WTC11 (cell line): ENCODE measurements around the gene DNM3.

Experiments used
- GABPB1 ChIP-seq: sonication (generic); formaldehyde crosslinking; IDR thresholded peaks from 2 replicates; pipeline ENCODE4 v1.8.1; 2023; ENCODE audit warnings: mild to moderate bottlenecking, missing genetic modification reagents
- IRF2 ChIP-seq: sonication (generic); formaldehyde crosslinking; IDR thresholded peaks from 2 replicates; pipeline ENCODE4 v1.8.0; 2022; ENCODE audit warnings: low read depth, missing genetic modification reagents, borderline replicate concordance
- NR2C2 ChIP-seq: sonication (generic); formaldehyde crosslinking; IDR thresholded peaks from 2 replicates; pipeline ENCODE4 v1.8.0; 2022; ENCODE audit warnings: mild to moderate bottlenecking, missing genetic modification reagents
- NR3C1 ChIP-seq: sonication (generic); formaldehyde crosslinking; conservative IDR thresholded peaks from 2 replicates; pipeline ENCODE4 v1.8.1; 2023; ENCODE audit warnings: low read depth, mild to moderate bottlenecking, missing genetic modification reagents
- TF ChIP-seq, protein P1 (sequence below): fragments of 200-600 bp; IDR thresholded peaks from 2 replicates; pipeline ENCODE4 v1.8.0; 2022; ENCODE audit warnings: antibody characterized with exemption
- TF ChIP-seq, protein P2 (sequence below): fragments of 250-450 bp; sonication (Bioruptor Pico); IDR thresholded peaks from 2 replicates; pipeline ENCODE4 v1.9.0; 2021; ENCODE audit warnings: mild to moderate bottlenecking
- TF ChIP-seq, protein P3 (sequence below): sonication (generic); formaldehyde crosslinking; conservative IDR thresholded peaks from 2 replicates; pipeline ENCODE4 v1.8.1; 2022; ENCODE audit warnings: mild to moderate bottlenecking, missing genetic modification reagents
- TF ChIP-seq, protein P4 (sequence below): sonication (generic); formaldehyde crosslinking; IDR thresholded peaks from 2 replicates; pipeline ENCODE4 v1.8.0; 2023; ENCODE audit warnings: mild to moderate bottlenecking, missing genetic modification reagents

DNA sequence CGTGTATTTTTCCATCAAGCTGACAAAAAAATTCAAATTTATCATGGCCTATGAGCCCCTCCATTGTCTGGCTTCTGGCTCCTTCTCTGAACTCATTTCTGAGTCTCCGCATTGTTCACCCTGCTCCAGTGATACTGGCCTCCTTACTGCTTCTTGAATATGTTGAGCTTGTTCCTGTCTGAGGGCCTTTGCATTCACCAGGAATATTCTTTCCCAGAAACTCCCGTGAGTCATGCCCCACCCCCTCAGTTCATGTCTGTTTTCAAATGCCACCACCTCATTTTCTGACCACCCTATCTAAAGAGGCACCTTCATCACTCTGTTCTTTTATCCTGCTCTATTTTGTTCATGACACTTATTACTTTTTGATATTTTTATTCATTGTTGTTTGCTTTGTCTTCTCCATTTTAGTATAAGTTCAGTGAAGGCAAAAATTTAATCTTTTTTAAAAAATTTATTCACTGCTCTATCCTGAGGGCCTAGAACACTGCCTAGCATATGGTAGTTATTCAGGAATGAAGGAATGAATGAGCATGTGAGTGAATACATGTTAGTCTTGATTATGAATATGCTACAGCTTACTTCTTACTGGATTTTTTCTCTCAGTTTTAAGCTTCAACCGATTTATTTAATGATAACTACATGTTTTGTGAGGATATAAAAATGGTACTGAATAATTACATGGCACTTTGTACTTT lies 438.8 kb downstream of the DNM3 start:
- TF ChIP-seq, protein P1, sequence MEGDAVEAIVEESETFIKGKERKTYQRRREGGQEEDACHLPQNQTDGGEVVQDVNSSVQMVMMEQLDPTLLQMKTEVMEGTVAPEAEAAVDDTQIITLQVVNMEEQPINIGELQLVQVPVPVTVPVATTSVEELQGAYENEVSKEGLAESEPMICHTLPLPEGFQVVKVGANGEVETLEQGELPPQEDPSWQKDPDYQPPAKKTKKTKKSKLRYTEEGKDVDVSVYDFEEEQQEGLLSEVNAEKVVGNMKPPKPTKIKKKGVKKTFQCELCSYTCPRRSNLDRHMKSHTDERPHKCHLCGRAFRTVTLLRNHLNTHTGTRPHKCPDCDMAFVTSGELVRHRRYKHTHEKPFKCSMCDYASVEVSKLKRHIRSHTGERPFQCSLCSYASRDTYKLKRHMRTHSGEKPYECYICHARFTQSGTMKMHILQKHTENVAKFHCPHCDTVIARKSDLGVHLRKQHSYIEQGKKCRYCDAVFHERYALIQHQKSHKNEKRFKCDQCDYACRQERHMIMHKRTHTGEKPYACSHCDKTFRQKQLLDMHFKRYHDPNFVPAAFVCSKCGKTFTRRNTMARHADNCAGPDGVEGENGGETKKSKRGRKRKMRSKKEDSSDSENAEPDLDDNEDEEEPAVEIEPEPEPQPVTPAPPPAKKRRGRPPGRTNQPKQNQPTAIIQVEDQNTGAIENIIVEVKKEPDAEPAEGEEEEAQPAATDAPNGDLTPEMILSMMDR = no peak
- TF ChIP-seq NR3C1 (CRISPR knock-in tag) (no peak), IRF2 (CRISPR knock-in tag) (no peak), NR2C2 (CRISPR knock-in tag) (no peak), GABPB1 (CRISPR knock-in tag) (no peak)
- TF ChIP-seq, protein P2, sequence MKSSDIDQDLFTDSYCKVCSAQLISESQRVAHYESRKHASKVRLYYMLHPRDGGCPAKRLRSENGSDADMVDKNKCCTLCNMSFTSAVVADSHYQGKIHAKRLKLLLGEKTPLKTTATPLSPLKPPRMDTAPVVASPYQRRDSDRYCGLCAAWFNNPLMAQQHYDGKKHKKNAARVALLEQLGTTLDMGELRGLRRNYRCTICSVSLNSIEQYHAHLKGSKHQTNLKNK (CRISPR knock-in tag) = no peak
- TF ChIP-seq, protein P3, sequence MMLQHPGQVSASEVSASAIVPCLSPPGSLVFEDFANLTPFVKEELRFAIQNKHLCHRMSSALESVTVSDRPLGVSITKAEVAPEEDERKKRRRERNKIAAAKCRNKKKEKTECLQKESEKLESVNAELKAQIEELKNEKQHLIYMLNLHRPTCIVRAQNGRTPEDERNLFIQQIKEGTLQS (CRISPR knock-in tag) = no peak
- TF ChIP-seq, protein P4, sequence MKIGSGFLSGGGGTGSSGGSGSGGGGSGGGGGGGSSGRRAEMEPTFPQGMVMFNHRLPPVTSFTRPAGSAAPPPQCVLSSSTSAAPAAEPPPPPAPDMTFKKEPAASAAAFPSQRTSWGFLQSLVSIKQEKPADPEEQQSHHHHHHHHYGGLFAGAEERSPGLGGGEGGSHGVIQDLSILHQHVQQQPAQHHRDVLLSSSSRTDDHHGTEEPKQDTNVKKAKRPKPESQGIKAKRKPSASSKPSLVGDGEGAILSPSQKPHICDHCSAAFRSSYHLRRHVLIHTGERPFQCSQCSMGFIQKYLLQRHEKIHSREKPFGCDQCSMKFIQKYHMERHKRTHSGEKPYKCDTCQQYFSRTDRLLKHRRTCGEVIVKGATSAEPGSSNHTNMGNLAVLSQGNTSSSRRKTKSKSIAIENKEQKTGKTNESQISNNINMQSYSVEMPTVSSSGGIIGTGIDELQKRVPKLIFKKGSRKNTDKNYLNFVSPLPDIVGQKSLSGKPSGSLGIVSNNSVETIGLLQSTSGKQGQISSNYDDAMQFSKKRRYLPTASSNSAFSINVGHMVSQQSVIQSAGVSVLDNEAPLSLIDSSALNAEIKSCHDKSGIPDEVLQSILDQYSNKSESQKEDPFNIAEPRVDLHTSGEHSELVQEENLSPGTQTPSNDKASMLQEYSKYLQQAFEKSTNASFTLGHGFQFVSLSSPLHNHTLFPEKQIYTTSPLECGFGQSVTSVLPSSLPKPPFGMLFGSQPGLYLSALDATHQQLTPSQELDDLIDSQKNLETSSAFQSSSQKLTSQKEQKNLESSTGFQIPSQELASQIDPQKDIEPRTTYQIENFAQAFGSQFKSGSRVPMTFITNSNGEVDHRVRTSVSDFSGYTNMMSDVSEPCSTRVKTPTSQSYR (CRISPR knock-in tag) = no peak
